ENCODE data around the gene METTL26.

METTL26 gene

DNA sequence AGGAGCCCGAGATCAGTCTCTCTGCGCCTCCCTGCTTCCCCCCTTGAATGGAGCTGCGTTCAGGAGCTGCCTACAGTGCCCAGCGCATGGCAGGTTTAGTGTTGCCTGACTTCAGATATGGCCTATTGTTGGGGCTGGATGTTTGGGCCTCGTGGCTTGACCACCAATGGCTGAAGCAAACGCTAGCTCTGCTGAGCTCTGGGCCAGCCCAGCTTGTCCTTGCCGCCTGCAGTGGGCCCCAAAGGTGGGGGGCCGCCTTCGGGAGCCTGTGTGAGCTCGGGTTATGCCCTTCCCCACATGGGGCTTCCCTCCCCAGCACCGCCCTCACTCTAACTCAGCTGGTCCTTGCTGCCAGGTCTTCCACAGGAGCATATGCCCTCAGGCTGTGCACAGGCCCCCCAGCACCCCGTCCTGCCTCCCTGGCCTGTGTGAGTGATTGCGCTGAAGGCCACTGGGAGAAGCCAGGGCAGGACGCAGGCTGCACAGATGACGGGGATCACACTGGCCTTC is 2.0 kb upstream of the METTL26 start:
- no peak for DNase-seq (ENCODE audit: low read depth in 3 of 3)

DNA sequence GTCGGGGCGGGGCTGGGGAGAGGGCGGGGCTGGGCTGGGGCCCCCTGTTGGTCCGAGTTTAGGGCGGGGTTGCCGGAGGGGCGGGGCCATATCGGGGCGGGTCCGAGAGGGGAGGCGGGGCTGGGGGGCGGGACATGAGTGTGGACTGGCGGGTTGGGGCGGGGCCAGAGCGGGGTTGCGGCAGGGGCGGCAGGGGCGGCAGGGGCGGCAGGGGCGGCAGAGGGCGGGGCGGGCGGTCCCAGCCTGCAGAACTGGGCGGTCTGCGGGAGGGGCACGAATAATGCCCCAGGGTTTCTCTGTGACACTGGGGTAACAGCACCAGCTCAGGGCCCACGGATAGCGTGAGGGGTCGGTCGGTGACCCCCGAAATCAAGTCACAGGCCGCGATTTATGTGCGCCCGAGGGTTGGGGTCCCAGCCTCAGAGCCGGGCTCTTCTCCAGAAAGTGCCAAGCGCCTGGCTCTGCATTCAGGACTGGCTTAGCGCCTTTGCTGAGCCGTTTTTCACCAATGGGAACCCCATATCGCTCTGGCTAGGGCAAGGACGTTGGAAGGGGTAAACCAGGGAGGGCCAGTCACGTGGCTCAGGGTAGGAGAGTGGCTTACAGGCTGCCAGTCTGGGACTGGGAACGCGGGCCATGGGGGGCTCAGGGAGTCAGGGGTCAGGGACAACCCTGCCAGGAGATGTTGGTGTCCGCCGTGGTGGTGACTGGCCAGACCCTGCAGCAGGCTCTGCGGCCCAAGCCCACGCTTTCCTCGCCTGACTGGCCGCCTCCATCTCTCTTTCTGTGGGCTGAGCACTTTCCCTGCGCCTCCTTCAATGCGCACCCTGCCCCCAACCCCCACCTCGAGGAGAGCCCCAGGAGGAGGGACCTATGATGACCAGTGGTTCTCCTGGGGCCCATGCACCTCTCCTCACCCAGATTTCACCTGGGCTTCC is 1.2 kb upstream of the METTL26 start:
- DNase-seq (ENCODE audit: low read depth in 3 of 3): peak; percentile 80 to 95 (median 87)

DNA sequence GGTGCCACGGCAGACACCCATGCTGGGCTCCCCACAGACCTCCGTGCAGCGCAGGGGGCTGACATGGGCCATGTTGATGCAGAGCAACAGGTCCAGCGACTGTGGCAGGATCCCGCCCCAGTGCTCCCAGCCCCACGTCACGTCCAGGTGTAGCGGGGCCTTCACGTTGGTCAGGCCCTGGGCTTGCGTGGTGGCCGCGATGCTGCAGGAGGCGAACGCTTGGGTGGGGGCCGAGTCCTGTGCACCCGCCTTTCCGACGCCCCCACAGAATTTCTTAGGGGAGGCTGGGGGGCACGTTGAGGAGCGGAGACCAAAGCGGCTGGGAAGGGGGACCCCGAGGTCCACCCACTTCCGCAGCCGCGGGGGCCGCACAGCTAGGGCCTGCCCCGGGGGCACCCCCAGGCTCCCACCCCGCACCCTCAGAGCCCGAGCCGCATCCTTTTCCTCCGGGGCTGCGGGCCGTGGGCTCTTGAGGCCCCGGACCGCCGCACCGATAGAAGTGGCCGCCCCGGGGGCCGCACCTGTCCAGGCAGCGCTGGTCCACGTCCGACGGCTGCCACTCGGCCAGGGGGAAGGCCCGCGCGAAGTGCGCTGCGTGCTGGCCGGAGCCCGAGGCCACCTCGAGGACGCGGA is 416 bp downstream of the METTL26 start:
- no peak for DNase-seq (ENCODE audit: low read depth in 3 of 3)

DNA sequence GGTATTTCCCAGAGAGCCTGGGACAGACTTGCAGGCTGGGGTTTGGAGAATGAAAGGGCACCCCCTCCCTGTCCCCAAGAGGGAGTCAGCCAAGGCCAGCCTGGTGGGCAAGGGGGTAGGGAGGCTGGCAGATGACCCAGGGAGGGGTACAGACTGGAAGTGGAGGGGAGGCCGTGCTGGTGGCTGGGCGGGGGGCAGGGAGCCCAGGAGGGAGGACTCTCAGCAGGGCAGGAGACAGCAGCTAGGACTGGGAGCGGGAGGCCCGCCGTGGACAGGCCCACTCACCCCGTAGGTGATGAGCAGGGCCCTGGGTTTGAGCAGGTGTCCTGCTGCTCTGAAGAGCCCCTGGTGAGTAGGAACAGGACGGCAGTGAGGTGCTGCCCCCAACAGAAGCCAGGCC is 1.1 kb downstream of the METTL26 start:
- DNase-seq (ENCODE audit: low read depth in 3 of 3): no peak

DNA sequence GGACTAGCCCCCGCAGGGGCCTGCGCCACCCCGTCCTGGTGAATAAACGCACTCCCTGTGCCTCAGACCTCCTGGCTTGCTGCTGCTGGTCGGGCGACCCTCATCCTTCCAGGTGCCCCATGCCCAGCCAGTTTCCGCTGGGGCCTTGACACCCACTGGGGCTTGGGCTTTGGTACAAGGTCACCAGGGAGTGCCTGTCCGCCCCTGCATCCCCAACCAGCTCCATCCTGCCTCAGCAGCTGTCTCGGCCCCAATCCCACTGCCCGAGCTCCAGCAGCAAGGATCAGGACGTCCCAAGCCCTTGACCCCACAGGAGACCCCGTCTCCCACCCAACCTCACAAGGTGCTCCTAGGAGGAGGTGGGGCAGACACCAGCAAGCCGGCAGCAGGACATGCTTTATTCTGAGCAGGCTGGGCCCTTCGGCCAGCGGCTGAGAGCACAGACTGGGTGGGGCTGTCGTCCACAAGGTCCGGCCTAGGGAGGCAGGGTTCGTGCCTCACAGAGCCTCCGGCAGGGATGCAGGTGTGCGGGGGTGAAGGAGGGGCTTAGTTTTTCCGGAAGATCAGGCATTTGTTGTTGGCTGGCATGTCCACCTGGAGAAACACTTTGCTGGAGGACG is 1.9 kb downstream of the METTL26 start:
- DNase-seq (ENCODE audit: low read depth in 3 of 3): no peak

DNA sequence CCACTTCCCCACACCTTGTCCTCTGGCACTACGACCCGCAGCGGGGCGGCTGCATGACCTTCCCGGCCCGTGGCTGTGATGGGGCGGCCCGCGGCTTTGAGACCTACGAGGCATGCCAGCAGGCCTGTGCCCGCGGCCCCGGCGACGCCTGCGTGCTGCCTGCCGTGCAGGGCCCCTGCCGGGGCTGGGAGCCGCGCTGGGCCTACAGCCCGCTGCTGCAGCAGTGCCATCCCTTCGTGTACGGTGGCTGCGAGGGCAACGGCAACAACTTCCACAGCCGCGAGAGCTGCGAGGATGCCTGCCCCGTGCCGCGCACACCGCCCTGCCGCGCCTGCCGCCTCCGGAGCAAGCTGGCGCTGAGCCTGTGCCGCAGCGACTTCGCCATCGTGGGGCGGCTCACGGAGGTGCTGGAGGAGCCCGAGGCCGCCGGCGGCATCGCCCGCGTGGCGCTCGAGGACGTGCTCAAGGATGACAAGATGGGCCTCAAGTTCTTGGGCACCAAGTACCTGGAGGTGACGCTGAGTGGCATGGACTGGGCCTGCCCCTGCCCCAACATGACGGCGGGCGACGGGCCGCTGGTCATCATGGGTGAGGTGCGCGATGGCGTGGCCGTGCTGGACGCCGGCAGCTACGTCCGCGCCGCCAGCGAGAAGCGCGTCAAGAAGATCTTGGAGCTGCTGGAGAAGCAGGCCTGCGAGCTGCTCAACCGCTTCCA is 2.6 kb downstream of the METTL26 start:
- no peak for DNase-seq (ENCODE audit: low read depth in 3 of 3)

DNA sequence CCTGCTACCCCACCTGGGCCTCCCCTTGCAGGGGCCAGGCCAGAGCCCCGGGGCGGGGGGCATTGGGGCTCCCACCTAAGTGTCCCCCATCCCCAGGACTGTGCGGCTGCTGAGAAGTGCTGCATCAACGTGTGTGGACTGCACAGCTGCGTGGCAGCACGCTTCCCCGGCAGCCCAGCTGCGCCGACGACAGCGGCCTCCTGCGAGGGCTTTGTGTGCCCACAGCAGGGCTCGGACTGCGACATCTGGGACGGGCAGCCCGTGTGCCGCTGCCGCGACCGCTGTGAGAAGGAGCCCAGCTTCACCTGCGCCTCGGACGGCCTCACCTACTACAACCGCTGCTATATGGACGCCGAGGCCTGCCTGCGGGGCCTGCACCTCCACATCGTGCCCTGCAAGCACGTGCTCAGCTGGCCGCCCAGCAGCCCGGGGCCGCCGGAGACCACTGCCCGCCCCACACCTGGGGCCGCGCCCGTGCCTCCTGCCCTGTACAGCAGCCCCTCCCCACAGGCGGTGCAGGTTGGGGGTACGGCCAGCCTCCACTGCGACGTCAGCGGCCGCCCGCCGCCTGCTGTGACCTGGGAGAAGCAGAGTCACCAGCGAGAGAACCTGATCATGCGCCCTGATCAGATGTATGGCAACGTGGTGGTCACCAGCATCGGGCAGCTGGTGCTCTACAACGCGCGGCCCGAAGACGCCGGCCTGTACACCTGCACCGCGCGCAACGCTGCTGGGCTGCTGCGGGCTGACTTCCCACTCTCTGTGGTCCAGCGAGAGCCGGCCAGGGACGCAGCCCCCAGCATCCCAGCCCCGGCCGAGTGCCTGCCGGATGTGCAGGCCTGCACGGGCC is 3.4 kb downstream of the METTL26 start:
- DNase-seq (ENCODE audit: low read depth in 3 of 3): no peak

DNA sequence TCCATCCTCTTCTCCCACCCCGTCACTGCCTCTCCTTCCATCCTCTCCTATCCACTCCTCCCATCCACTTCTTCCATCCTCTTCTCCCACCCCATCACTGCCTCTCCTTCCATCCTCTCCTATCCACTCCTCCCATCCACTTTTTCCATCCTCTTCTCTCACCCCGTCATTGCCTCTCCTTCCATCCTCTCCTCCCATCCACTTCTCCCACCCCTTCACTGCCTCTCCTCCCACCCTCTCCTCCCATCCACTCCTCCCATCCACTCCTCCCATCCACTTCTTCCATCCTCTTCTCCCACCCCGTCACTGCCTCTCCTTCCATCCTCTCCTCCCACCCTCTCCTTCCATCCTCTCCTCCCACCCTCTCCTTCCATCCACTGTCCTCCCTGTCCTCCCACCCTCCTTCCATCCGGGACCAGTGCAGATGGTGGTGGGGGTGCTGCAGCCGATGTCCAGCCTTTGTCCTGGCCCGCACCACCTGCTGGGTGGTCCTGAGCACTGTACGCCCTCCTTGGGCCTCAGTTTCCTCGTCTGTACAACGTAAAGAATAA is 4.2 kb downstream of the METTL26 start:
- DNase-seq (ENCODE audit: low read depth in 3 of 3): no peak

DNA sequence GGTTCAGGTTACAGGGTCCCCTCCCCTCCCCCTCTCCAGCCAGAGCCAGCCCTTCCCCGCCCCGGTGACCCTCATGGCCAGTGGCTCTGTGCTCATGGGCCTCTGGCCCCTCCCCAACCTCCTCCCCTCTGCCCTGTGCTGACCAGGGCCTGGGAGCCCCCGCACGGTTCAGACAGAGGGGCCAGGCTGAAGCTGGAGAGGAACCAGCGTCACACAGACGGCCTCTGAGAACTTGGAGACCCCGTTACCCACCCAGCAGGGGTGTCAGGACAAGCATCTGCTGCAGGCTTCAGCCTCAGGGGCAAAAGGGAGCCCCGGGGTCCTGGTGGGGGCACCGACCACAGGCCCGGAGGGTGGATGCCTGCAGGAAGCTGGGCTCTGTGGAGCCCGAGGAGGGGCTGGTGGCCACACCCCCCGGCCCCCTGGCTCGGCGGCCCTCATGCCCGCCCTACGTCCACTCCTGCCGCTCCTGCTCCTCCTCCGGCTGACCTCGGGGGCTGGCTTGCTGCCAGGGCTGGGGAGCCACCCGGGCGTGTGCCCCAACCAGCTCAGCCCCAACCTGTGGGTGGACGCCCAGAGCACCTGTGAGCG is 5.2 kb downstream of the METTL26 start, which contains the start of gene WFIKKN1:
Gene WFIKKN1 (plus strand): TSS at position 171 of the 591 bp plus-strand sequence. CDS start 269 bp downstream, at position 440.
- DNase-seq (ENCODE audit: low read depth in 3 of 3): no peak

DNA sequence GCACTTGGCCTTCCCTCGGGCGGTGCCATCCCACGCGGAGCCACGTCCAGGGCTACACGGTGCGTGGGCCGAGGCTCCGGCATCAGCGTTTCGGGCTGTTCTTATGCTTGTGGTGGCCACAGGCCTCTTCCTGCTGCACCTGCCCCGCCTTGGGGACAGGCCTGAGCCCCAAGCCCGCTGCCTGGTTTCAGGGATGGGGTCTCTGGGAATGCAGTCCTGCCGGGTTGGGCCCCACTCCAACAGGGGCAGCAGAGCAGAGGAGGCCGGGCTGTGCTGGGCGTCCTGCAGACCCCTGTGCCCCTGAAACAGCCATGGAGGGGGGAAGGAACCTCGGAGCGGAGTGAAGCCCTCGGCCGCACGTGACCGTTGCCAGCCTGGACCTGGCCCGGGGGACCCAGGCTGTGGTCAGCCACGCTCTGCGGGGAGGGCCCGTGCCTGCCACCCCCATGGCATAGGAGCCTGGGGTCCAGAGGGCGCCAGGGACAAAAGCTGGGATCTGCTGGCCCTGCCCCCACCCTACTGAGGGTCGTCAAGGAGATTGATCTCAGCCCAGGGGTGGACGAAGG is 5.8 kb downstream of the METTL26 start:
- DNase-seq (ENCODE audit: low read depth in 3 of 3): no peak

DNA sequence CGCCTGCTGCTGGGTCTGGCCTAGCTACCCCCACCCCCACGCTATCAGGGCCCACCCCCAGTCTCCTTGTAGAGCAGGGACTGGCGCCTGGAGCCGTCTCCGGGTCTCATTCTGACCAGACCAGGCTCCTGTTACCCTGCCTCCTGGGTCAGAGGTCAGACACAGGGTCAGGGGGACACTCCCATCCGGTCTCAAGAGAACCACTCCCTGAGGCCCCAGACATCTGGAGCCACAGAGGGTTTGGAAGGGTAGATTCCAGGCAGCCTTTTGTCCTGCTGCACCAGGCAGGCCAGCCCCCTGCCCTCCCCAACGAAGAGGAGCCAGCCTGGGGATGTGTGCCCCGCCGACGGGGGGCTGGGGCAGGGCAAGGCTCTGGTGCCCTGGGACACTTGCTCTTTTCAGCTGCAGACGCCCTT is 6.3 kb downstream of the METTL26 start:
- no peak for DNase-seq (ENCODE audit: low read depth in 3 of 3)

DNA sequence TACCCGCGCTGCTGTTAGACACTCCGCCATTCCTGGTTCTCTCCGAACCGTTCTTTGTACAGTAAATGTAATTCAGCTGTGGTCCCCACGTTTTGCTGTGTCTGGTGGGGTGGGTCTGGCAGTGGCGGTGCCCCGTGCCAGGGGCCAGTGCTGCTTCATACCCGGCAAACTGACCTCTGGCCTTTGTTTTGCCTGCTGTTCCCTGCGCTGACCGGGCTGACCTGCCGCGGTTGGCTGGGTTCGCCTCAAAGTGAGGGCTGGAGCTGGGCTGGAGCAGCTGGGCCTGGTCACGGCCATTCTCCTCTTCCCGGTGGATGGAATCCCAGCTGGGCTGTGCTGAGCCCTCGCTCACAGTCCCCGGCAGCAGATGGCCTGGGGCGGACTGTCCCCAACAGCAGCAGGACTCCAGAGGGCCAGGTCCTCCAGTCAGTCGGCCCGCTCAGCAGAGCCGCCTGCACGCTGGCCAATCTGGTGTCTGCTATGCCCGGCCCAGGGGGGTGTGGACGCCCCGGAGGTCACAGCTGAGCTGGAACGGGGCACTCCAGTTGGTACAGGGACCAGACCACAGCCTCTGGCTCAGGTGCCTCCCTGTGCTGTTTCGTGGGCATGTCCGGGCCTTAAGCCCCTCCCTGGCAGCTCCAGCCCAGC is 6.8 kb downstream of the METTL26 start:
- no peak for DNase-seq (ENCODE audit: low read depth in 3 of 3)

DNA sequence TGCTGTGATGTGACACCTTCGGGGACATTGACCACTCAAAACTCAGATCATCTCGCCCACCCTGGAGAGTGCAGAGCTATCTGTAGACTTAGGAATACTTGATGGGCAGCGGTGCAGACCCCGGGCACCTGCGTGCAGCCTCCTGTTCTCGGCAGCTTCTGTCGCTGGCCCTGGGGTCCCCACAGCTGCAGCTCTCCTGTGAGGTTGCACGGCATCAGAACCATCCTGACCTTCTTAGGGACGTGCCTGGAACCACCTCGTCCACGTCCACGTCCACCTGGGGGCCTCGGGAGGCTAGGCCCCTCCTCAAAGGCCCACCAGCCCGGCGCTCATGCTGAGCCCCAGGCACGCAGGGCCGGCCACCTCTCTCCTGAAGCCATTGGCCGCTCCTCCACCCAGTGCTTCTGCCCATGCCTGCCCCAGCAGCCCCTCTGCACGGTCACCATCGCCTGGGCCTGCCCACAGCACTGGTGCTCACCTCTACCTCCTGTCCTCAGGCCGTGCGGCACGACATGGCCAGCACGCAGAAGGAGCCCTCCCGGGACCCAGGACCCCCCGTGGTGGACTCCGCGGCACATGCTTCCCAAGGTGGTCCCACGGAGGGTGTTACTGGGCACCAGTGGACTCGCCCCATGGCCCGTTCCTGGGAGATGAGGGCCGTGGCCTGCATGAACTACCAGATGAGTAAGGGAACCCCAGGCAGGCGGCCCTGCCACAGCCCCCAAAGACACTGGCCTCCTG is 7.6 kb downstream of the METTL26 start:
- no peak for DNase-seq (ENCODE audit: low read depth in 3 of 3)

DNA sequence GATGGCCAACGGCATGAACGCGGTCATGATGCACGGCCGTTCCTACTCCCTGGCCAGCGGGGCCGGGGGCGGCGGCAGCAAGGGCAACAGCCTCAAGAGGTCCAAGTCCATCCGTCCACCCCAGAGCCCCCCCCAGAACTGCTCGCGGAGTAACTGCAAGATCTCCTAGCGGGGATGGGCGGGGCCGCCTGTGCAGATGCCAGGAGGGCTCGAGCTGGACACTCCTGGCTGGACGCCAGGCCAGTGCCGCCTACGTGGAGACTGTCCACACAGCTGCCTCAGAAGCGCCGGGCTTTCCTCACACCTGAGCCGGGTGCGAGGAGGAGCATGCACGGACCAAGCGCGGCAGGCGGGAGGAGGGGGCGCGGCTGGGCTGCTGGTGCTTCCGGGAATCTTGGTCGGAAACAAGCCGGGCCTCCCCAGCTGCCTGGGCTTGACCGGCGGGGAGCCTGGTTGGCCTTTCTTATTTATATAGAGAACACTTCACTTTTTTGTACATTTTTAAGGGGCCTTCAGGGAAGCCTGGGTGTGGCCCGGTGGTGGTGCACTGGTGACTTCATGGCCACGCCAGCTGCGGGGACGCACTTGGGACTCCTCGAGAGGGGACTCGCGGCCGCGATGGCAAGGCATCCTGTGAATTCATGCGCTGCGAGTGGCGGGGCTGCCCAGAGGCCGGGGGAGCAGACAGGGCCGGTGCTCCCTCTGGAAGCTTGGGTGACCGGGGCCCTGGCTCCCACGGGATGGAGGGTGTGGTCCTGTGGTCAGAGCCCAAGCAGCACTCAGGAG is 8.5 kb downstream of the METTL26 start:
- DNase-seq (ENCODE audit: low read depth in 3 of 3): no peak

DNA sequence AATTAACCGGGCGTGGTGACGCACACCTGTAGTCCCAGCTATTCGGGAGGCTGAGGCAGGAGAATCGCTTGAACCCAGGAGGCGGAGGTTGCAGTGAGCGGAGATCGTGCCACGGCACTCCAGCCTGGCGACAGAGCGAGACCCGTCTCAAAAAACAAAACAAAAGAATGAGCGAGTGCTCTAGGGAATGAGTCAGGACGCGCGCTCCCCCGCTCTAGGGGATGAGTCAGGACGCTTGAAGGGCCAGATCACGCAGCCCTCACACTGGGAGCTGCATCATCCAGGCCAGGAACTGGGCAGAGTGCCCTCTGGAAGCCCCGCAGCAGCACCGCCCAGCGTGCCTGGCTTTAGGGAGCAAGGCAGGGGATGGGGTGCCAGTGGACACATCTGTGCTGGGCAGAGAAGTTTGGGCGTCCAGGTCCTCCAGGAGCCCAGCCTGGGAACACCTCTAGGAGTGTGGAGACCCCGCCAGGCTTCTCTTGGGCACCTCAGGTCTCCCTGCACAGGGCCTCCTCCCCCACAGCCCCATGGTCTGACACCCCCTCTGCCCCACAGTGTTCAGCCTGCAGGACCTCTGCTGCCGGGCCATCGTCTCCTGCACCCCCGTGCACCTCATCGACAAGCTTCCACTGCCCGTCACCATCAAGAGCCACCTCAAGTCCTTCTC is 9.2 kb downstream of the METTL26 start:
- DNase-seq (ENCODE audit: low read depth in 3 of 3): no peak

DNA sequence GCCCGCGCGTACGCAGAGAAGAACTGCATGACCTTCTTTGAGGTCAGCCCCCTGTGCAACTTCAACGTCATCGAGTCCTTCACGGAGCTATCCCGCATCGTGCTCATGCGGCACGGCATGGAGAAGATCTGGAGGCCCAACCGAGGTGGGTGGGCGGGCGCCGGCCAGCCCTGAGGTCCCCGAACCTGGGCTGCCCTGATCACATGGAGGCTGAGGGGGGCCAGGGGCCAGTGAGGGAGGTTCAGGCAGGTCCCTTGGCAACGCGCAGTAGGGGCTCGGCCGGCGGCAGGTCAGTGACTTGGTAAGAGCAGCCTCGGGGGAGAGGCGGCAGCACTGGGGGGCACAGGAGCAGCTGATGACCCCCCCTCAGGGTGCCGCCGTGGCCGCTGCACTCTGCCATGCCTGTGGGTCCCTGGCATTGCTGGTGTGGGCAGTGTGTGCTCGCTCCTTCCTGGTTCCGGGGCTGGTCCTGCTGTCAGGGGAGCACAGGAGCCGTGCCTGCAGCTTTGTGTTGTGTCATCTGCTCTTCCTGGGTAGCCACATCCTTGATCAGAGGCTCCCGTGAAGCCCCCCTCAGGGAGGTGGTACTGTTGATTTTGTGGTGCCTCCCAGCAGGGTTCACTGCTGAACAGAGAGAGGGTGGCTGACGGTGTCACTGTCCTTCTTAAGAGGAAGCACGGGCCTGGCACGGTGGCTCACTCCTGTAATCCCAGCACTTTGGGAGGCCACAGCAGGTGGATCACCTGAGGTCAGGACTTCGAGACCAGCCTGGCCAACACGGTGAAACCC is 9.9 kb downstream of the METTL26 start:
- DNase-seq (ENCODE audit: low read depth in 3 of 3): no peak
